Omental fat pad (tissue), 4 donors: ENCODE data around the gene MTCP1. TPM values are rescaled to one million over a fixed set of nuclear protein-coding genes. Genes with fewer than 3 reads are reported as not detected.

Source experiments
- ATAC-seq: fragments of 150-250 bp; one replicate; pipeline ENCODE4 v1.9.1; 2016; ENCODE audit warnings: mild to moderate bottlenecking, moderate library complexity; ENCODE audit not compliant: low FRiP score
- DNase-seq: peaks from one replicate; pipeline ENCODE4 v3.0.0-alpha.2; 2019; ENCODE audit warnings: low spot score
- CTCF ChIP-seq, 3 donors: fragments of 450-650 bp; IDR thresholded peaks; one replicate each; pipeline ENCODE4 v1.5.1; 2016 to 2017; ENCODE audit warnings: antibody characterized with exemption in 3 of 3, mild to moderate bottlenecking in 3 of 3, moderate library complexity in 2 of 3
- total RNA-seq, 4 donors: library from RNA; depleted of rRNA; stranded (reverse); fragments of >200 nt; gene quantifications; one replicate each; pipeline ENCODE4 v1.1.0, GENCODE V29; 2016

Gene MTCP1
- total RNA-seq, 4 donors from 2014 or later = 0.74 to 3.5 (median 1.9) TPM

DNA sequence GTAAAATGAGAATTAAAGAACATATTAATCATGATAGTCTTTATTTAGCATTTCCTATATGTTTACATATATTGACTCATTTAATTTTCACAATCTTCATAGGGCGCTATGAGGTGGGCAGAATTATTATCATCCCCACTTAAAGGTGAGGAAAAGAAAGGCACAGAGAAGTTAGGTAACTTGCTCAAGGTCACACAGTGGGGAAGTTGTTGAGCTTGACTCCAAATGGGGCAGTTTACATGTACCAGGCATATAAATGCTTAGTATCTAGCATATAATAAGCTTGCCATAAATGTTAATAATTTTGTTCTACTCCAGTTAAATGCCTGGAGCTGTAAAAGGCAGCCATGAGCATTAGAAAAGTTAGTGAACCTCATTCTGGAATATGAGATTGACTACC is 1.5 kb downstream of the MTCP1 start:
- ATAC-seq (no peak), DNase-seq (no peak)
- TF ChIP-seq CTCF (IDR thresholded peaks at IDR 0.05) = no peak

- DNase-seq (no peak), ATAC-seq (no peak)
- TF ChIP-seq CTCF (IDR thresholded peaks at IDR 0.05) = no peak
These were observed 2.8 kb downstream of the MTCP1 start for GRCh38 chrX:155068165-155068564.

- ATAC-seq (peak; percentile 83), DNase-seq (no peak)
- no peak for TF ChIP-seq CTCF (IDR thresholded peaks at IDR 0.05)
These were observed 5.8 kb downstream of the MTCP1 start for GRCh38 chrX:155065035-155065734.

DNA sequence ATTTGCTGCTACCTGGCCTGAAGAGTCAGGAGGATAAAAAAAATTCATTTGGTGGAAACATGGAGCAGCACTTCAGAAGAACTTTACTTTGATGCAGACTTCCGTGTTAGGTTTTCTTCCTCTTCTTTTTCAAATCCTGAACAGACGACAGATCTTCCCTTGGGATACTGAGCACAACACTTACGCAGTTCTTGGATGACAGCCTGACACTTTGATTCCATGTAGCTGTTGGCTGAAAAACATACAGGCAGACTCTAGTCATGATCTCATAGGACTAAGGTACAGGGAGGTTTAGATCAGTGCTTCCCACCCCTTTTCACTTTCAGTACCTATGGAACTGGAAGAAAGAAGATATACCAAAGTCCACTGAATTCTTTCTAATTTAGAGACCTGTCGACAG is 9.2 kb downstream of the MTCP1 start:
- DNase-seq (no peak), ATAC-seq (no peak)
- TF ChIP-seq CTCF (IDR thresholded peaks at IDR 0.05) = no peak

- TF ChIP-seq CTCF (IDR thresholded peaks at IDR 0.05) = peak in 1 of 3 donors; percentile 56
- no peak for DNase-seq
- ATAC-seq = peak; percentile 64
These were observed 13.8 kb downstream of the MTCP1 start for GRCh38 chrX:155056877-155057792.

- ATAC-seq (no peak), DNase-seq (no peak)
- no peak for TF ChIP-seq CTCF (IDR thresholded peaks at IDR 0.05)
These were observed 14.5 kb downstream of the MTCP1 start for GRCh38 chrX:155056471-155056870.
